GM18498 (cell line): Measurements from ENCODE around the gene COPS8.

ENCODE experiments used
- ATAC-seq: cut with Tn5 transposase; IDR thresholded peaks from one replicate; pipeline ENCODE4 v1.9.1; 2021; ENCODE audit warnings: mild to moderate bottlenecking, moderate library complexity; ENCODE audit not compliant: unreplicated experiment

COPS8 gene

DNA sequence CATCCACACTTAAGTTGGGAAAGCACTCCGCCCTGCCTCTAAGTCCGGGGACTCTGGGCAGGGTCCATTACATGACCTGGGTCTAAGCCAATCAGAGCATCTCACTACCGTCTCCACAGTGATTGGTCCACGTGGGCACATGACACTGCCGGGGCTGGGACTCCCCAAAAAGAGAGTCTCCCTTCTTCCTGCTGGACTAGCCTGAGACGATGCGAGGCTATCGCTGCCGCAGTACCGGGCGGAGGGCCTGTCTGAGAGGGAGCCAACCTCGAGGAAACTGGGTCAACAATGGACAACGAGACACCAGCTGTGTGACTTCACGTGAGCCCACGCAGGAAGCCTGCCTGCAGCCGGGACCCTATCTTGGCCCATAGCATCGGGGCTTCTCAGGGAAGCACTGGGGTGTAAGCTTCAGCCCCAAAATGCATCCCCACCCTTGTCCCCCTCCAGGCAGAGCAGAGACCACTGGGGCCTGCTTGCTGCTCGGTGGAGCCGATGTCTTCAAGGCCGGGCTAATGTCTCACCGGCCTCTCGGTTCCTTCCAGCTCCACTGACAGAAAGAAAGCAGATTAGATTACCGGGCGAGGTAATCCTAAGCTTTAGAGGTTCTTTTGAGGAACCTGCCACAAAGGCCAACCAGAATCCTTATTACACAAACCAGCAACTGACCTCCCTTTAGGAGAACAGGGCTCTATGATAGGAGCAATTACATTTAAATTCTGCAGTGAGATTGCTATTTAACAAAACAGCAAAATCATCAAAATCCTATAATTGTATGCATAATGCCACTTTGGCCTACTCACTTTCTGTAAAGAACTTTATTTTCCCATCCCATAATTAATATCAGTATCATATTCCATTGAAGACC, 21.3 kb upstream of the COPS8 start:
- no peak for ATAC-seq

DNA sequence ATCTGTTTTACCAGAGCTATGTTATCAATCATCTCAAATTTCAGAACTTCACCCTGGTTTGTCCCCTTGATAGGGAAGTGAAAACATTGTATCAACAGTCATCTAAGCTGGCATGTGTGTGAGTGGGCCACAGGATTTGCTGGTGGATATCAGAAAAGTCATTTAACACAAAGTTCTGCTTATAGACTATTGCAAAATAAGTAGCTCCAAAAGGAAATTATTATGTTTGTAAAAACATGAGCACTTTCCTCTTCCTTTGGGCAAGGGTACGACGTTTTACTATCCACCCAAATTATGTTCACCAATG, 20.7 kb upstream of the COPS8 start:
- no peak for ATAC-seq

DNA sequence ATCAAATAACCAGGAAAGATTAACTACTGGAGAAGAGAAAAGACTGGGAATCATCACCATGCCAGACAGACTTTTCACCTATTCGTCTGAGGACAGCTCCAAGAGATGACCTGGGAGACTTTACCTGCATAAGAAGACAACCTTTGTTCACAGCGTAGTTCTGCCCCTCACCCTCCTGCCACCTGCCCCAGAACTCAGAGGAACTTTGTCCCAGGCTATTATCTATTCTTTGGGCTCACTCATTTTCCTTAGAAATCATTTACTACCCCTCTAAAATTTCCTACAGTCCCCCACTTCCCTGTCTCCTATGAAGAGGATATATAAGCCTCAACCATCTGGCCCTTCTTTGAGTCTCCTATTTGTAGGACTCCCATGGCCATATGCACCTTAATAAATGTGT, 19.3 kb upstream of the COPS8 start:
- no peak for ATAC-seq

DNA sequence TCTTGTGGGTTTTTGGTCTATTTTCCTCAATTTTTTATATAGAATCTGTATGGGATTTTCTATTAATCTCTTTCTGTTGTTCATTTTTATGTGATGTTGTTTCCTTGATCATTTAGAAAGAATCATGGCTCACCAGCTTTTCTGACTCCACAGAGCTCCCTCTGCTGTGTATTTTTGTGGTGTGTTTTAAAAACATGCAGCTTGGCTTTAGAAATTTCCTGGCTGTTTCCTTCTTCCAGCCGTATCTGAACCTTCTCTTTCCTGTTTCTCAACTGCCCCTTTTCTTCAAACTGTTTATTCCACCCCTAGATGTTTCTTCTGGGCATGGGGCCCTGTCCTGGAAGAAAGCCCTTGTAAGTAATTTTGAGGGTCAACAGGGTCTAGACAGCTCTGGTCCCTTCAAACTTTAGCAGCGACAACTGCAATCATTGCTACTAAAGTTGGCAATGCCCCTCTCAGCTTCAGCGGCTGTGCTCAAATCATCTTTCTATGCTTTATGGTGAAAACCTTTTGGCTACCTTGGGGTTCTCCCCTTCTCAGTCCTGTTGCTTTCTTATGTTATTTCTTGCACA, 17.6 kb upstream of the COPS8 start:
- no peak for ATAC-seq

DNA sequence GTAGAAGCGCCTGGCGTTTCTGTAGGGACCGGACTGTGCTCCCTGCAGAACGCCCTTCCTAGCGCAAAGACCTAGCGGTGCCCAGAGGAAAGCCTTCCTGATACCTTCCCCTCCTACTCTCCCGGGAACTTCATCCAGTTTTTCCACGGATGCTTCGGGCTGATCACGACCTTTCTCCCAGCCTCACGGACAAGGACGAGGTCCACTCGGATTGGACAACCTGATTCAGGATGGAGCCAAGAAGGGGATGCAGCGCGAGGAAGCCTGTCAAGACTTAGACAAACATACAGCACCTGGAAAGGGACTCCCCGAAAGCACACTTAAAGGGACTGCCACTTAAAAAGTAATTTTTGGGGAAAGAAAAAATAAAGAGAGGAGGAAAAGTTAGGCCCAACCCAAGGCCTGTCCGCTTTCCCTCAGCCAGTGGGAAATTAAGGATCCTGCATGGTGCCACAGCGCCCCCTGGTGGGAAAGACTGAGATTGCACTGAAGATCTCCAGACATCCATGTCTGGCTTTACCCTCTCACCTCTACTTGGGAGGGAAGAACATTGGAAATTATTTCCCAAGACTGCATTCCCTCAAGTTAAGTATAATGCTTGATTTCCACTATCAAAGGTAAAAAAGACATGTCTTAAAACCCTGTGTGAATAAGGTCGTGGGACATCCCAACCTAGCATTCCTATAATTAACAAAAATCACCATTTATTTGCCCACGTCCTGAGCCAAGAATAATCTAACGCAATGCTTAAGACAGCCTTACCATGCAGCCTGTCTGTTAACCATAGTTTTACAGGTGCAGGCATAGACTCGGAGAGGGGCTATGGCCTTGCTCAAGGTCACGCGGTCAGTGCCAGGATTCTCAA, 13.4 kb upstream of the COPS8 start:
- ATAC-seq, result no peak

DNA sequence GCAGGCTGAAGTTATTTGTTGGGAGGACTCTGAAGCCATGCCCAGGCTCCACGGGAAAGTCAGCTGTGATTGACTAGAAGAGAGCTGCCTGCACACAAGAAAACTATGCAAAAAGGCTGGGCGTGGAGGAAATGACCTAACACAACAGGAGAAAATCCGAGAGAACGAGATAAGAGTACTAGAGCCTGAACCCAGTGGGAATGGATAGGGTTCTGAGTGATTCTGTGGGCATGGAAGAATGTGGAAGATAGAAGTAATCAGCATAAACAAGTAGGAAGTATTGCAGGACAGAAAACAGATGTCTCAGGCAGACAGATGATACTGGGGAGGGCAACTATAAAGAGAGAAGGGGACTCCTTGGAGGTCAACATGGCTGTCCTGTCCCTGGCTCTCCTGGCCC, 12.1 kb upstream of the COPS8 start:
- no peak for ATAC-seq

DNA sequence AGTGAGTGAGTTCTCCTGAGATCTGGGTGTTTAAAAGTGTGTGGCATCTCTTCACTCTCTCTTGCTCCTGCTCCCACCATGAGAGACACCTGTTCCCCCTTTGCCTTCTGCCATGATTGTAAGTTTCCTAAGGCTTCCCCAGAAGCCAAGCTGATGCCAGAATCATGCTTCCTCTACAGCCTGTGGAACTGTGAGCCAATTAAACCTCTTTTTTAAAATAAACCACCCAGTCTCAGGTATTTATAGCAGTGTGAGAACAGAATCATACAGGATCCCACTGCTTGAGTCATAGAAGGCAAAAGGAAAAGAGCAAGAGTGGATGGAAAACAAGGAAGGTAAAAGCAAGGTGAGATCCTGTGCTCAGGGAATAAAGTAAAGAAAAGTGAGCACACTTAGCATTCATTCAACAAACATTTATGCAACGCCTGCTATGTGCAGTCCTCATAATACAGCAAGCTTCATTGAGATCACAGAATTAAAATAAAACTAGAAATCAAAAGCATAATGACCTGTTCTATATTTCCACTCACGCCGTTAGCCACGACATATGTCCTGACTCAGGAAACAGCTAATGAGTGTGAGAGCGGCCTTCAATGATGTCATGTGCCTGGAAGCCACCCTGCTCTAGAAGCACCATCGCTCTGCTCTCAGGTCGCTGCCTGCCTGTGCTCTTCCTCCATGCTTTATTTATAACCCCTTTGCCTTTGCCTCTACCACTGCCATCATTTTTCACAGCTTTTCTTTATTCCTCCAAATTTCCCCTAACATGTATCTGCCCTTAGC, 11.3 kb upstream of the COPS8 start:
- ATAC-seq, result no peak

DNA sequence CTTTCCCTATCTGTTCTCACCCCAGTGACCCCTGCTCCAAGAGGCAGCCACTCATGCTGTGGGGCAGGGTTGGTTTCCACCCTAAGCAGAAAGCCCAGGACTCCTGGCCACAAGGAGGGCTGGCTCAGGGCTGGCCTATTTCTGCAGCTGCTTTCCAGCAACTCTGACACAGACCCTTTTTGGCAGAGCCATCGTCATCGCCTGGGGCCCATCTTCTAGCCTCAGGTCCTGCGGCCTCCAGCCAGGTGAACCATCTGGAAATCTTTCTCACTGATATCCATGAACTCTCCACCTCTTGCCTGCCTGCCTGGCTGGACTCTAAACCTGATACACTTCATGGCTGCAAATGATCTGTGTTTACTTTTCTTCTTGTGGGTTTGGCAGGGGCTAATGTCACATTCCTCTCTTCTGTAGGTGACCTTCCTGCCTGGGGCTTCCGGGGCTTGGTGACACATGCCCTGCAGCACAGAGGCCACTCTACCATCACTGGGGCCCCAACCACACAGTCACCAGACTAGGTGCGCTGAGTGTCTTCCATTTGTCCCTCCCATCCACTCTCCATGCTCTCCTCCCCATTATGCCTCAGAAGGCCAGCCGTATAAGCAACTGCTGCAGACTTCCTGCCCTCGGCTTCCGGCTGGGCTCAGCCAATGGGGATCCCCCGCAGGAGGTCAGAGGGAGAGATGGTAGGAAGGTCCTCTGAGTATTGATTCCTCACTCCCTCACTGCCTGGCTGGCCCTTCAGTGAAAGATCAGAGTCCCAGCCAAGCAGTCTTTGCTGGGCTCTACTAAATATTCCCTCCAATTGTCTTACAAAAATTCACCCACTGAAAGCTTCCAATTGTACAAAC, 9.7 kb upstream of the COPS8 start:
- ATAC-seq, result no peak

DNA sequence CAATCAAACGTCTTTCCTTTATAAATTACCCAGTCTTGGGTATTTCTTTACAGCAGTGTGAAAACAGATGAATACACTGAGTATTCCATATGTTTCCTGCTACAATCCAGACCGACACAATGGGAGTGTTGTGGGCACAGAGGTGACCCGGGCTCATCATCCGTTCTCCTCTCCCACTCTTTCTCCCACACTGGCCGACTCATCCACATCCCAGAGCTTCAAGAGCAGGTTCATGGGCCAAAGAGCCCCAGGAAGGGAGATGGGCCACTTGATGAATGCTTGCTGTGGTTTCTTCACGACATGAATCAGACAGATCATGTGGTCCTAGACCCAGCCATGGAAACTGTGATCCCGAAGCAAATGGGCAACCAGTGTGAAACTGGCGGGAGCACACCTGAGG, 4.1 kb upstream of the COPS8 start:
- ATAC-seq, result no peak

DNA sequence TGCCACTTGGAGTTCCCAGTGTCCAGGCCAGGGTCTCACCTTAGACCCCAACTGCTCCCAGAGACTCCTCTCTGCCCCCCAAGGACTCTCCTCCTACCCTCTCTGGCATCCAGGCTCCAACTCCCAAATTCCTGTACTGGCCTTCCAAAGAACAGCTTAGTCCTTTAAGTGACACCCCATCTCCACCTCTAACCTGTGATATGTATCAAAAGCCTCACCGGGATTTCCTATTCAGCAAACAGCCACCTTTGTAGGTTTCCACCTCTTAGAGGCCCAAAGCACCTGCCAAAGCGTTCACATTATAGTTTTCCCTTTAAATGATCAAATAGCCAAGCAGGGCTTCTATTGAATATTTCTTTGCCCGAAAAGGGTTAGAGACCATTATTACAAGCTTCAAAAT, 2.7 kb upstream of the COPS8 start:
- no peak for ATAC-seq

DNA sequence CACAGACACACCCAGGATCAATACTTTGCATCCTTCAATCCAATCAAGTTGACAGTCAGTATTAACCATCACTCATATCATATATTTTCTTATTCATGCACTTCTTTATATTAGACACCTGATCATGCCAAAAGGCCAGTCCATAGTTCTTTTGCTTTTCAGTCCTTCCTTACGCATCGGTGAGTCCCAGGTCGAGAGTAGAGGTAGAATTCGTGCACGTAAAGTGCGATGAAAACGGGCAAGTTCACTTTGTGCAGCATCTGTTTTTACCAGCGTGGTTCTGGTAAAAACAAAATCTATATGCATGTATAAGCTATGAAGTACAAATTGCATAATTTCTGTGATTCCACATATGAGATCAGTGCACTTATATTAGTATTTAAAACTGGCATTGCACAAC, 1.2 kb upstream of the COPS8 start:
- ATAC-seq, result no peak

DNA sequence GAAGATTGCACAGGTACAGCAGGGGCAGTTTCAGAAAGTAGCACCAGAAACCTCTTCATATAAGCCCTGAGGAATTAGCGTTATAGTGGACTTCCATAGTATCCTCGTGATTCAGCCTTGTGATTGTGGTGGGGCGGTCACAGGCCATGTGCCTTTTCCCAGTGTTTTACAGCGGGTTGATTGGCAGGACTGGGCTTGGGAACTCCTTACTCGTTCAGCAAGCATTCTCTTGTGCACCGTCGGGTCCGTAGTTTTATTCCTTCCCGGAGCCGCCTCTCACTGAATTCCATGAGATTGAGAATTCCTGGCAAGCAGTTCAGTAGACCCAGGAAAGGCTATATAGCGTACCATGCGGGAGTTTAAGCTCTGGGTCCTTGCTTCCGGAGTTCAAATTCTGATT, 5.2 kb downstream of the COPS8 start:
- ATAC-seq, result no peak

DNA sequence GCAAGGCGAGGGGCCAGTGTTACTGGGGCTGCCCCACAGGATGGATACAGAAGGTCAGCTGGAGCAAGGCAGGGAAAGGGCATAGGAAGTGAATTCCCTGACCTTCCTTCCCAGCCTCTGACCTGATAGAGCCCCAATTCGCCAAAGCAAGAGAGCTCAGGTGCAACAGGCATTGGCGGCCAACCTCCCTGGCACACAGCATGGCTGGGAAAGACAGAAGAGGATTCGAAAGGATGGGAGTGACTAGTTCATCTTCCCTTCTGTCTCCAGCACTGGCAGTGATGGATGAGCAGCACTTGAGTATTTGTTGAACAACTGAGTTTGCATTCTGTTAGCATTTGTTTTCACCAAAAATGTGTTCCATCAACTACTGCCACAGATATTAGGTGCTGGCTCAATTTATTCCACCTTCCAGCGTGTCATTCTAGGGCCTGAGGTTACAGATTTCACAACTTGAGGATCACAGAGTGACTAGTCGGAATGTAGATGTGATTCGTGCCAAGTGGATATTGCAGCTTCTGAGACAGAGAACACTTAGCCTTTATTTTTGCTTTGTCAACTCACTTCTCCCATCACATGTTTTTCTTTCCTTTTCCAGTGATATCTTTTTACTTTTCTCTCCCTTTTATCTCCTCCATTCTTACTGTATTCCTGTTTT, 6.2 kb downstream of the COPS8 start:
- no peak for ATAC-seq

DNA sequence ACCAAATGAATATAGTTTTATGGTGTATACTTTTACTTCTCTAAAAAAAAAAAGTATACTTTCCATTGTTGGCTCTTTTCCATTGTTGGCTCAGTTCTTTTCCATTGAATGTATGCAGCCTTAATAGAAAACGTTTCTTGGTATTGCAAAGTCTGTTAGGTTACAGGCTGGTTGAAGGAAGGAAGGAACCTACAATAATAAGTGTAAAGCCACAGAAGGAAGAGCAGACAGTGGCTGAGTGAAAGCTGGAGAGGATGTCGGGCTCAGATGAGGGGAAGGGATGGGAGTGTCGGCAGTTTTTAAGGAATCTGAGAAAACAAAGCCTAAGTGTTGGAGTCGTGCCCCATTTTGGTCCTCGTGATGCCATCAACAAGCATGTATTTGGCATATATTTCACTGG, 6.8 kb downstream of the COPS8 start:
- ATAC-seq, result no peak

DNA sequence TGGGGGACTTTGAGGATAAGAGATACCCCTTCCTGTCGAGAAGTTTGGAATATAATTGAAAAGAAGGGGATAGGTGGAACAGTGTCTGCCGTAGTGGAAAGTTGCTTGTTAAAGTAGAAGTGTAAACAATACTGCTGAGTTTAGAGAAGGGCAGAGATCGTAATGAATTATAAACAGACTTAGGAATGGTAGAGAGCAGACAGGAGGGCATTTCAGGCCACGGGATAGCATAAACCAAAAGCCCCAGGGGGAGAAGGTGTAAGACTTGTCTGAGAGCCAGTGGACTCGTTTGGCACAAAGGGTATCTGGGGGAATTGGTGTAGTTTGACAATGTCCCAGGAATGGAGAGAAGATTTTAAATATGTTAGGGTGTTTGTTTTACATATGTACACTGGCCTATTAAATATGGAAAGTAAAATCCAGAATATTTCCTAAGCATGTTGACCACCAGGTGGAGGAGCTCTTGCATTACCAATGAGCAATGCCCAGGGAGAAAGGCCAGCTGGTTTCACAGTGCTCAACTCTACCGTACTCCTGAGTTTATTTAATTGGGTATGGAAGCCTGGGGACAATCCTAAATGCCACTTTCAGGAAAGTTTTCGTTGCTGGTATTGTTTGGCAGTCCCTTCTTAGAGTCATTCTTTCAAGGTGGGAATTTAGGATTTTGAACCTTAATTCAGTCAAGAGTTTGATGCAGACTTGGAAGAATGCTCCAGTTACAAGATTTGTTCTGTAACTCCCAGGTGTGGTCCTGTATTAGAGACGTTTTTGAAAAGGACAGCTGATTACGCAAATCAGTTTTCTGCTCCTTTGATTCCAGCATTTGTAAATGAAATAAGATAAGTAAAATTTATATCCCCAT, 7.5 kb downstream of the COPS8 start:
- ATAC-seq, result no peak

DNA sequence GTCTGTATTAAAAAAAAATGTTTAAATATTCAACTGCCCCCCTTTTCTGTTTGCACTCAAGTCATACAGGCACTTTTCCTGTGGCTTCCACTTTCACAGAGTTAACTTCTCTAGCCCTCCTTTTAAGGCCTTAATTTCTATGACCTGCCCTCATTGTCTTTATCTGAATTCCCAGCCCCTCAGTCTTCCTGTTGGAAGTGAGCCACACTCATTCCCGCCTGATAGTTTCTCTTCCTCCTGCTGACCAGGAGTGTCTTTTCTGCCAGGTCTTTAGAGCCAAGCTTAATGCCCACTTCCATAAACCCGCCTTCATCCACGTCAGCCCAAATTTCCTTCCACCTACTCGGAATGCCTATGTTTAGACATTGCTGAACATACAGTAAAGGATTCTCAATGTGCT, 10.5 kb downstream of the COPS8 start:
- ATAC-seq, result no peak

DNA sequence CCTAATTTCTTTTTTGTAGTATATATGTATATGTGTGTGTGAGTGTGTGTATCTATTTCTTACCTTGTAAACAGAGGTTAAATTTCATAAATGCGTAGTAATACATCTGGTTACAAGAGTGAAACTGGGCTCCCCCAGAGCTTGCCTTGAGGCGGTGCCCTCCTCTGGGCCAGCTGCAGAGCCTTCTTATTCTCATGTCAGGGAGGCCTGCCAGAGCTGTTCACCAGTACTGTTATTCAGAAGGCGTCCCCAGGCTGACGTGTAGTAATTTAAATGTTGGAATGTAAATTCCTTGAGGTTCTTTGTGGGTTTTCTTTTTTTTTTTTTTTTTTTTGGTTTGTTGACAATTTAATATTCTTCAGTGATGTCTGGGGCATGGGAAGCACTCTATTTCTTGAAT, 11.2 kb downstream of the COPS8 start:
- ATAC-seq, result no peak

DNA sequence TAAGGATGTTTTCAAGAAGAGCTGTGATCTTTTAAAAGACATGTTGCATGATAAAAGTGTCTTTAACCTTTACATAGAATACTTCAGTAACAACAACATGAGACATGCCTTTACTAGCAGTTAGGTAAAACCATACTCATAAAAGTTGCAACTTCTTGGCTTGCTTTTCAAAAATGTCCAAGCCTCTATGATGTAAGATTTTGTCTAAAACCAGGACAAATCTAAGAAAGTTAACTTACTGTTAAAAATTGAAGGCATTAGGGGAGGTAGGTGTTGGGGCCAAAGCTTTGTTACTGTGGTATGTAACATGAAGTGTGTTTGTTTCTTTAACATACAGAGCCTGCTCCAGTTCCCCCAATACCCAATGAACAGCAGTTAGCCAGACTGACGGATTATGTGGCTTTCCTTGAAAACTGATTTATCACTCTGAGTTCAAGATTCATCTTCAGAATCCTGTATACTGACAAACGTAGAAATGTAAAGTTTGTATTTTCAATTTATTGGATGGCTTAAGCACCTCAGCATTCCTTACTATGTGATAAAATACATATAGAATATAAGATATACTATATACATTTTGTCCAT, 11.7 kb downstream of the COPS8 start:
- no peak for ATAC-seq
